Upper lobe of left lung (tissue), 4 donors: ENCODE measurements around the gene MAGEA4.

Experiments
- POLR2A ChIP-seq, 4 donors: fragments of 450-650 bp; IDR thresholded peaks; one replicate each; pipeline ENCODE4 v1.5.1; 2016 to 2017; ENCODE audit warnings: antibody characterized with exemption in 4 of 4, mild to moderate bottlenecking in 2 of 4
- POLR2AphosphoS5 ChIP-seq, 2 donors: sonication (generic); formaldehyde crosslinking; IDR thresholded peaks; one replicate each; pipeline ENCODE4 v1.5.1; 2017; ENCODE audit warnings: antibody characterized with exemption in 2 of 2
- TF ChIP-seq, protein P1 (sequence below), 6 experiments: fragments of 450-650 bp in 4 of 6; fragments of 200-600 bp in 2 of 6; sonication (generic) in 2 of 6; IDR thresholded peaks; one replicate each; pipeline ENCODE4 v1.5.1; 2016 to 2019; ENCODE audit warnings: antibody characterized with exemption in 6 of 6

DNA sequence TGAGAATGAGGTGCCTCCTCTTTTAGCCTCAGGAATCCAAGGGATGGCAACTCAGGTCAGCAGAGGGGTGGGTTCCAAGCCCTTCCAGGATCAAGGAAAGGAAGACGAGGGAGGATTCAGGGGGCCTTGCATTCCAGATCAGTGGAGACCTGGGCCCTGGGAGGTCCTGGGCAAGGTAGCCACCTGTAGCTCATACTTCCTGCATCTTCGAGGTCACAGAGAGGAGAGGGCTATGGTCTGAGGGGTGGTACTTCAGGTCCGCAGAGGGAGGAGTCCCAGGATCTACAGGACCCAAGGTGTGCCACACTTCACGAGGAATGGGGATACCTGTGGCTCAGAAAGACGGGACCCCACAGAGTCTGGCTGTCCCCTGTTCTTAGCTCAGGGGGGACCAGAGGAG is 9.2 kb downstream of the MAGEA4 start:
- TF ChIP-seq, protein P1, sequence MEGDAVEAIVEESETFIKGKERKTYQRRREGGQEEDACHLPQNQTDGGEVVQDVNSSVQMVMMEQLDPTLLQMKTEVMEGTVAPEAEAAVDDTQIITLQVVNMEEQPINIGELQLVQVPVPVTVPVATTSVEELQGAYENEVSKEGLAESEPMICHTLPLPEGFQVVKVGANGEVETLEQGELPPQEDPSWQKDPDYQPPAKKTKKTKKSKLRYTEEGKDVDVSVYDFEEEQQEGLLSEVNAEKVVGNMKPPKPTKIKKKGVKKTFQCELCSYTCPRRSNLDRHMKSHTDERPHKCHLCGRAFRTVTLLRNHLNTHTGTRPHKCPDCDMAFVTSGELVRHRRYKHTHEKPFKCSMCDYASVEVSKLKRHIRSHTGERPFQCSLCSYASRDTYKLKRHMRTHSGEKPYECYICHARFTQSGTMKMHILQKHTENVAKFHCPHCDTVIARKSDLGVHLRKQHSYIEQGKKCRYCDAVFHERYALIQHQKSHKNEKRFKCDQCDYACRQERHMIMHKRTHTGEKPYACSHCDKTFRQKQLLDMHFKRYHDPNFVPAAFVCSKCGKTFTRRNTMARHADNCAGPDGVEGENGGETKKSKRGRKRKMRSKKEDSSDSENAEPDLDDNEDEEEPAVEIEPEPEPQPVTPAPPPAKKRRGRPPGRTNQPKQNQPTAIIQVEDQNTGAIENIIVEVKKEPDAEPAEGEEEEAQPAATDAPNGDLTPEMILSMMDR (IDR thresholded peaks at IDR 0.05): no peak
- TF ChIP-seq POLR2AphosphoS5 (IDR thresholded peaks at IDR 0.05): no peak
- no peak for TF ChIP-seq POLR2A (IDR thresholded peaks at IDR 0.05)
